NCI-H187 (cell line): ENCODE data around the gene TPD52L2.
"Not testable (repeated sequence)": the region's sequence is repeated elsewhere in the genome, so short reads cannot be mapped to it uniquely, and the experiment has no call there.

ENCODE experiments used
- DNase-seq, 2 experiments: peaks; one replicate each; lab custom pipeline; 2025; lab: John Stamatoyannopoulos, UW

The TPD52L2 gene

DNA sequence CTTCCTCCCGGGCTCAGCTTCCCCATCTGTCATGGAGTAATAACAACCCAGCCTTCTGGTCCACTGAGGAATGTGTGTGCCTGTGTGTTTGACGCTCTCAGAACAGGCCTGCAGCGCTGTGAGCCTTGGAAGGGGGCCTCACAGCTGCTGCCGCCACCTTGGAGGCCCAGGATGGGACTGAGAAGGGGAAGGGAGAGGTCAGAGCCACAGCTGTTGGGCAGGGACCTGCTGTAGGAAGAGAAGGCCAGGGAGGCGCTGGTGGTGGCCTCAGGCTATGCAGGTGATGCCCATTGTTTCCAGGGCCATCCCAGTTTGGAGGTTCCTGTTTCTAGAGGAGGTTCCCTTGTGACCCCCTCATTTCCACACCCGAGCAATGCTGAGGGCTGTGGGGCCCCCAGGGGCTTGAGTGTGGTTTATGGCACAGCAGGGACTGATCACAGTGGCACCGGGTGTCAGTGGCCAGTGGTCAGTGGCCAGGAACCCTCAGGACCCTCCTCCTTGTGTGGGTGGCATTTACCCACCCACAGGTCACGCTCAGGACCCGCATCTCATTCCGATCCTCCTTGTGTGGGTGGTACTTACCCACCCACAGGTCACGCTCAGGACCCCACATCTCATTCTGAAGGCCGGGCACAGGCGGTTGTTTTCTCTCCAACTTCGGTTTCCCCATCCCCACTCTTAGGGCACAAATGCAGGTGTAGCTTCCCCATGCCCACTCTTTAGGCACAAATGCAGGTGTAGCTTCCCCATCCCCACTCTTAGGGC is 14.0 kb downstream of the TPD52L2 start:
- no peak for DNase-seq

DNA sequence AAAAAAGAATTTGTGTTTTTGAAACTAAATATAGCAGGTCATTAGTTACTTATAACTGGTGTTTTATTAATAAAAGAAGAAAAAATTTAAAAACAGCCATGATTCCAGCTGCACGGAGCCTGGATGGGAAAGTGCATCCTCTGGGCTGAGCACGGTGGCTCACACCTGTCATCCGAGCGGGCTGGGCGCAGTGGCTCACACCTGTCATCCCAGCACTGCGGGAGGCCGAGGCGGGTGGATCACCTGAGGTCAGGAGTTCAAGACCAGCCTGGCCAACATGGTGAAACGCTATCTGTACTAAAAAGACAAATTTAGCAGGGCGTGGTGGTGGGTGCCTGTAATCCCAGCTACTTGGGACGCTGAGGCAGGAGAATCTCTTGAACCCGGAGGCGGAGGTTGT is 15.8 kb downstream of the TPD52L2 start:
- DNase-seq = not testable (repeated sequence)

DNA sequence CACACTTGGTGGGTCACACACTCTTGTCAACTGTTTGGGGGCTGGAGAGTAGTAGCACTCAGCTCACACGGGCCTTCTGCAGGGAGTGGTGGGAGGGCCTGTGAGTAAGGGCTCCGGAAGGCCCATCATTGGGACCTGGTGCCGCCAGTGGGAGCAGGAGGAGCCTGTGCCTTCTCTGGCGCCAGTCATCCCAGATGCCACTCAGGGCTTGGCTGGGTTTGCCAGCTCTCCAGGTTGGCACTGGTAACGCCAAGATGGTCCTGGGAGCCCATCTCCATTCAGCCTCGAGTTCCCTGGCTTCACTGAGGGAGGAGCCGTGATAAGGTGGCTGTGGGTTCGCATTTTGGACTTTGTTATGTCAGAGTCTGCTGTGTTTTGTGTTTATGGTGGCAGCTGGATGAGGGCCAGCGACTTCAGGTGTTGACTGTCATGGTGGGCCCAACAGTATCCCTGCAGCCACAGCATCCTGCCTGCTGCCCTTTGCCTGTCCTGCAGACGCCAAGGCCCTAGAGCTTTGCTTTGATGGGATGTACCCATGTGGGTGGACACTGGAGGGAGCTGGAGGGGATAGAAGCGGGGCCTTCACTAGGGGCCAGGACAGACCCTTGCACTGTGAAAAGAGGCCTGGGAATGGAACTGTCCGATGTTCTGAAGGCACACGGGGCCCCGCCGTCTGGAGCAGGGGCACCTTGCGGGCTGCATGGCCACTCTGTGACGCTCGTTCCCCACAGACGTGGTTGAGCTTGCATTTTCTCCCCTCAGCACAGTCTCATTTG is 16.6 kb downstream of the TPD52L2 start:
- DNase-seq = no peak

DNA sequence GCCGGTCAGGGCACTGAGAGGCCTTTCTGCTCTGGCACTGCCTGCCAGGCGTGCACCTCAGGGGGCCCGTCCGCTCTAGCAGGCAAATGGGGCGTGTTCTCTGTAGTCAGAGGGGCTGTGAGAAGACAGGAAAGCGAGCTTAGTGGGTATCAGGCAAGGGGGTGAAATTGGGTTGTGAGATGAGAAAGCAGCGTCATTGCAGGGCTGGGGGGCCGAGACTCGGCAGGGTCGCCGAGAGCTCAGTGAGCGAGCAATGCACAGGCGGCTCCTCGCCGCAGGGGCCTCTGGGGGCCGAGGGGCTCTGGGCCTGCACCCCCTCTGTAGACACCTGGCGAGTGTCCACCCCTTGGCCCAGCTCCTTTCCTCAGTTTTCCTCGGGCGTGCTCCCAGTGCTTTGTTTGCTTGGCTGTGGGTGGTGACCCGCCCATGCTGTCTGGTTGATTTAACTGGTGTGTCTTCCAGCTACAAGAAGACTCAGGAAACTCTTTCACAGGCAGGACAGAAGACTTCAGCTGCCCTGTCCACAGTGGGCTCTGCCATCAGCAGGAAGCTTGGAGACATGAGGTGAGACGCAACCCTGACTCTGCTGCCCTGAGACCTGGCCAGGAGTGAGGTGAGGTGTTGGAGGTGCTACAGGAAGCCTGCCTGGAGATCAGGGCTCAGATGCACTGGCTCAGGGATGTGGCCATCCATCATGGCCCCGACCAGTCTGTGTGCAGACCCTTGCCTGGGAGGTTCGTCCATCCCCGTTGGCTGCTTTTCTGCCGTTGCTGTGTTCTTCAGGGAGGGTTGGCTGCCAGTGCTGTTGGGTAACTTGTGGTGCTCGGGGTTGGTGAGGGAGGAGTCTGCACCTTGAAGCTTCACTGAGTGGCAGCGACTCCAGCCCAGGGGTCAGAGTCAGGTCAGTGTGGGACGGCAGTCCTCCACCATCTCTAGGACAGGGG is 17.5 kb downstream of the TPD52L2 start:
- DNase-seq = no peak

DNA sequence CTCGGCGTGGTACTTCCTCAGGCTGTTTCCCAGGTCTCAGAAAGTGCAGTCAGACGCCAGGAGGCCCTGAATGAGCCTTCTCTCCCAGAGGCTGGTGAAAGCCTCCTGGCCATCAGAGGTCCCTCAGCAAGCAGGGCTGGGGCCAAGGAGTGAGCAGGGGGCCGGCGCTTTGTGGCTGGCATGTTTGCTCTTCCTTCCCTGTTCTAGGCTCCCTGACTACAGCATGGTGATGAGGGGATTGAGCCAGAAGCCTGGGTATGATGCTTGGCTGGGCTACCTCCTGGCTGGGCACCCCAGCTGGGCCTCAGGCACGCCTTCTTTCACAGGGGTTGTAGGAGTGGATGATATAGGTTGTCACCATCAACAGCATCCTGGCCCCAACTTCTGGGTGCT is 18.1 kb downstream of the TPD52L2 start:
- no peak for DNase-seq

DNA sequence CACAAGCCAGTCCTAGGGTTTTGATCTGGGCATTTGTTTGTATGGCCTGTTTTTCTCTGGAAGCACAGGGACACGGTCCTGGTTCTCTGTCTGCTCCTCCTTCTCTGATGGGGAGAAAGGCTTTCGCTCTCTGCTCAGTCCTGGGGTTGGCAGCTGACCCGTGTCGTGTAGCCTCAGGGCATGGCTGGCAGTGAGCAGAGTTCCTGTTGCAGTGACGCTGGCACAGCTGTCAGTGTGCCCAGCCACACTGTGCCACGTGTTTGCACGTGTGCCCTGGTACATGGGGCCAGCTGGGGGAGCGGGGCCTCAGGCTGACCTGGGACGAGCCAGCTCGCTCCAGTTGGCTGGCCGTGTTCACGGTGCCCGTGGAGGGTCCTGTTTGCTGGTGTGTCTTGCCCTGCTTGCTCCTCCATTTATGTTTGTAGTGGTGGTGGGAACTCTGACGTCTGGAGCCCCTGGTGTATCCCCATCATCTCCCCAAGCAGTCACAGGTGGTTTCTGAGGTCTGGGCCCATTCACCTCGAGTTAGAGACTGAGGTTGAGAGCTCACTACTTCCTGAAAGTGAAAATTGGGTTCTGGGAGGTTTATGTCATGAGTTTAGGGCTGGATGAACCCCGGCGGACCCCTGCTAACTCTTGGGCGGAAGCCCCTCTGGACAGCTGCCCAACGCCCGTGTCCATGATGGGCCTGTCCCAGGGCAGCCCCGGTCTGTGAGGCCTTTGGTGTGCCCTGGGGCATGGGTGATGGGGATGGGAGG is 19.6 kb downstream of the TPD52L2 start:
- DNase-seq = no peak

DNA sequence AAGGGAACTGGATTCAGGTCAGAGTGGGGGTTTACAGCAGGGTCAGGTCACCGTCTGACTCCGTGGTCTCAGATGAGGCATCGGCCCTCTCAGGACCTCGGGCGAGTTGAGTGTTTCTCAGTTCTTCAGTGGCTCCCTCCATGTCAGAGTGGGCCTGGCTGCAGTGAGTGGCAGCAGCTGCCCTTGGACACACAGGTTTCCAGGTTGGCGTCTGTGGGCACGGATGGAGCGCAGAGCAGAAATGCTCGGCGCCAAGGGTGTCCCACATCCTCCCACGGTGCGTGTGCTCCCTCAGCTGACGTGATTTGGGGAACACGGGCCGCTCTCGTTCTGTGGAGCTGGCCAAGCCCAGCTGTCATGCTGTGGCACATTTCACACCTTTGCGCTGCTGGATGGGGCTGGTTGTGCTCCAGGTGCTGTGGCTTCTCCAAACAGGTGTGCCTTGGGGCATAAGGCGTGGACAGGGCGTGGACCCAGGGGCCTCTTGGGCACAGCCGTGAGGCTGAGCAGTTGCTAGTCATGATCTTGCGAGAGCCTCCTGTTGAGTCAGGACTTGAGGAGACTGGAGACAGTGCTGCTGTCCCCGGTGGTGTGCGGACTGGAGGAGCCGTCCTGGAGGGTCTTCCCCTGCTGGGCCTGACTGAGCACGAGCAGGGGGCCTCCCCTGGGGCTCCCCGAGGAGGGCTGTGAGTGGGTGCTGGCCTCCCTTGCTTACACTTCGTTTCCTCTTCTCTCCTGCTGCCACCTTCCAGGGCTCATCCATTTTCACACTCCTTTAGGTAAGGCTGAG is 20.4 kb downstream of the TPD52L2 start:
- DNase-seq = no peak

DNA sequence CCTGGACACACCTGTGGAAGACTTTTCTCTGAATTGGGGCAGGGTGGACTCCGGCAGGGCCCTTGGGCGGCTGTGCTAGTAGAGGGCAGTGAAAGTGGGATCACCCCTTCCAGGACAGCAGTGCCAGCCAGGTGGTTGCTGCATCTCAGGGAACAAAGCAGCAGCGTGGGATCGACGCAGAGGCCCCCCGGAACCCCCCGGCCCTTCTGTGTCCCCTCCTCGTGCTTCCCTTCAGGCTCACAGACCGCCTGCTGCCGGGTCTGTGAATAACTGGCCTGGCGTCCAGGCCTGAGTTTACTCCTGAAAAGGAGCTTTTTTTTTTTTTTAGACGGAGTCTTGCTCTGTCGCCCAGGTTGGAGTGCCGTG is 21.0 kb downstream of the TPD52L2 start:
- no peak for DNase-seq

DNA sequence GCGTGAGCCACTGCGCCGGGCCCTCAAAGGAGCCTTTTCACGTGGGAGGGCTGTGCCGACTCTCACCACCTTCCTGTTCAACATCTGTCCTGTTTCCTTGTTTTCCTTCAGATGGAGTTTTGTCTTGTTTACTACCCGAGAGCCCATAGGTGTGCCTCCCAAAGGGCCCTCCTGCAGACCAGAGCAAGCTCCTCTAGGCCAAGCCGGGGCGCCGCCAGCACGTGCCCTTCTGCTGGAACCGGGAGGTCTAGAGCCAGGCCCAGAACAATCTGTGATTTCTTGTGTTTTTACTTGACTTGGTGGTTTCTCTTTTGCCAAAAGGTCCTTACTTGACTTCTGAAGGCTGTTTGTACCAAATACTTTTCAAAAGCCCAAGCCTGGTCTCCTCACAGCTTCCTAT is 21.9 kb downstream of the TPD52L2 start:
- DNase-seq = no peak

DNA sequence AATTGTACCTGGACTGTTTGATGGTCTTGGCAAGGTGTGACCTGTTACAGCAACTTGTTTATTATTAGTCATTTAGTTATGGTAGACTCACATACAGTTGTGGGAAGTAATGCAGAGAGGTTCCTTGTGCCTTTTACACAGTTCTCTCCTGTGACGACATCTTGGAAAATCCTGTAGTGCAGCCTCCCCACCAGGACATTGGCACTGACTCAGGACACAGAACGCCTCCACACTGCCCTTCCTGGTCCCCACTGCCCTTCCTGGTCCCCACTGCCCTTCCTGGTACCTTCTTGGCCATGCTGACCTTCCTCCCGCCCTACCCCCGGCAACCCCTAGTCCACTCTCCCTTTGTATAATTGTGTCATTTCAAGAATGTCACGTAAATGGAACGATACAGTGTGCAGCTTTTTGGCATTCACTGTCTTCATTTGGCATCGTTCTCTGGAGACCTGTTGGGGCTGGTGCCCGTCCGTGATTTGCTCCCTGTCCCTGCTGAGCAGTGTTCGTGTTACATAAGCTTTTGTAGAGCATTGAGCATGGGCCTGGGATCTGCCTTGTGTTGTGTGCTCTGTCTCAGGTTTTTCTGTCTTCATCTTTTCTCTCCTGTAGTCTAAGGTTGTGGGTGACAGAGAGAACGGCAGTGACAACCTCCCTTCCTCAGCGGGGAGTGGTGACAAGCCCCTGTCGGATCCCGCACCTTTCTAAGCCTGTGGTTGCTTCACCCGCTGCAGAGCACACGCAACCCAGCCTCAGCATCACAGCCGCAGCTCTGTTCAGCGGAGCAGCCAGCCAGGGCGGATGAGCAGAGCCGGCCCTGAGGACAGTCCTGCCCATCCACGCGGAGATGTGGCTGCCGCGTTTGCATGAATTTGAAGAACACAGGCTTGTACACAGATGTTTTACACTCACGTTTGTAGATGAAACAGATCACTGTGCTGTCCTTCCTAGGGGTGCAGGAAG is 24.5 kb downstream of the TPD52L2 start:
- DNase-seq = no peak

DNA sequence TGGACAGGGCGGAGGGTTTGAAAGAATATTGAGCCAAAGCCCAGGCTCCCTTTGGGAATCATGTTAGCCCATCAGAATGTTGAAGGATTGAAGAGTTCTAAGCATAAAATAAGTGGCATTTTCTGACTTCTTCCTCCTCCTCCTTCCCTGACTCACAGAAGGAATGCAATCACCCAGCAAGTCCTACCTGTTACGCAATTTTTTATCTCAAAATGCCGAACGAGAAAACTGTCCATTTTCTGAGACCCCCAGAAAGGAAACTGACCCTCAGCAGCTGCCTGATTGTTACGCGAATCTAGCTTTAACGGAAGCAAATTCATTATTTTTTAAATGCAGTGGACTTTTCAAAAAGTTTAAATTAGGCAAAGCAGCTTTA is 25.1 kb downstream of the TPD52L2 start:
- no peak for DNase-seq

DNA sequence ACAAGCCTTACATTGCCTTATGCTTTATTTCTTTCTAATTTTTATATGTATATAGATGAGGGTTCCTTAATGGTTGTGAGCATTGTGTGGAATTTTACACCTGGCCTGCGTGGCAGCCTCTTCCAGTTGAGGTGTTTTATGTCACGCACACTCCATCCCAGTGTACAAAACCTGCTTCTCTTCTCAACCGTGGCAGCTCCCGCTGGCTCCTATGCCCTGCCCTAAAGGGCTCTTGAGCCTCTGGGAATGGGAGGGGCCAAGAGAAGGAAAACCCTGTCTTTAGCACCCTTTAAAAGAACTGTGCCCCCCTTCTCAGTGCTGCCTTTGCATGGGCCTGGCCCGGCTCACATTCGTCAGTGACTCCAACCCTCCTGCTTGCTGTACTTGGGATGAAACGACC is 25.5 kb downstream of the TPD52L2 start:
- peak in 1 of 2 experiments; percentile 52 for DNase-seq

DNA sequence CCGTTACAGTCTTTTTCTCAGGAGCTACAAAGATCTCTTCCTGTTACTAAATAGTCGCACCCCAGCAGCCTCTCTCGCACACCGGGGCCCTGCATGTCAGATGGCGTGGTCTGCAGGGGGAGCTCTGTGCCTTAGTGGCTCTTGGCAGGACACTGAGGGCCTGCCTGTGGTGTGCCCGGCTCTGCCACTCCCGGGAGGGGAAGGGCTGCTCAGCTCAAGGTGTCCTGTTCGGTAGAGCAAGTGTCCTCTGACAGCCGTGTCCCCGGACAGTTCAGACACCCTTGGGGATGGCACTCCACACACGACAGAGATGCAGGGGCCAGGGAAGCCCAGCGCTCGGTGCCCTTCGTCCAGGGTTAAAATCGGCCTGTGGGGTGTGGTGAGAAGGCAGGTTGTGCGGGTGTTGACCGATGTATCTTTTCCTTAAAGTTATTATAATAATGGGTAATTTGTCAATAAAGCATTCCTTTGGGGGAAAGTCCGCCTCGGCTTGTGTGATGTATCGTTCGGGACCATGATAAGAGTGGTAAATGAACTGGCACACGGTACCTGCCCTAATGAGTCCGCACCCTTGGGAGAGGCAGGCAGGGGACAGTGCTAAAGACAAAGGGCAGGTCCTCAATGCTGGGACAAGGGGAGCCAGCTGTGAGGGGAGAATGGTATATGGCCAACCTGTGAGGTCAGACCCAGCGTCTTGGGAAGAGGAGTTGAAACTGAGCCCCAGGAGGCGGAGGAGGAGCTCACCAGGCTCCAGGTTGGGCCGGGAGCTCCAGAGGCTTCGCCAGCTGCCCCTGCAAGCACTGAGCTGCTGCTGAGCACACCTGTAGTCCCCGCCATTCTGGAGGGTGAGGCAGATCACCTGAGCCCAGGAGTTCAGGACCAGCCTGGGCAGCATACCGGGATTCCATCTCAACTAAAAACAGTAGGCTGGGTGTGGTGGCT is 26.3 kb downstream of the TPD52L2 start:
- DNase-seq = no peak

DNA sequence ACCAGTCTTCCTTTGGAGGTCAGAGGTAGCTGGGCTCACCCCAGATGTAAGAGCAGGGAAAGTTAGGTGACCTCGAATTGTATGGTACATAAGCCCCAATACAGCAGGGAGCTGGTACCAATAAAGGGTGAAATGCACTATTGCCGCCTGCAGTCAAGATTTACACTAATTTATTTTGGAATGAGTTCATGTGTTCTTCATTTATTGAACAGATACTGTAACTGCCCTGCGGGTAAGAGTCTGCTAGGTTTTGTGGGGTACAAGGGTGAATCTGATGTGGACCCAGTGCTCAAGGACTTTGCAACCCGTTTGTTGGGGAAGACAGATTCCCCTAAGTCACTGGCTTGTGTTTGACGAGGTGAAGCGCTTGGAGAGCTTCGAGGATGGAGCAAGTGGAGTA is 27.3 kb downstream of the TPD52L2 start:
- DNase-seq = no peak

DNA sequence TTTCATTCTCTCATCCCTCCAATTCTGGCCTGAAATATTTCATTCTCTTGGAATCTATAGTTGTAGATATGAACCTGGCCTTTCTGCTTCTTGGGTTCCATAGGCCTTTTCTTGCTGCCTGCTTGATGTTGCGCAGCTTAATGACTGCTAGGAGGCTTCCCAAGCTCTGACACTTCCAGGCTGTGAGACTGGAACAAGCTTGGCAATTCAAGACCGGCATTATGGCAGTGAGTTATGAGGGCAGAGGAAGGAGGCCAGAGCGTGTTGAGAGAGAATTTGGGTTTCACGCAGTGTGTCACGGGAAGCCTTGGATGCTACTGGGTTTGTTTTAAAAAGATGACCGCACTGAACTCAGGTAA is 28.9 kb downstream of the TPD52L2 start:
- DNase-seq = no peak

DNA sequence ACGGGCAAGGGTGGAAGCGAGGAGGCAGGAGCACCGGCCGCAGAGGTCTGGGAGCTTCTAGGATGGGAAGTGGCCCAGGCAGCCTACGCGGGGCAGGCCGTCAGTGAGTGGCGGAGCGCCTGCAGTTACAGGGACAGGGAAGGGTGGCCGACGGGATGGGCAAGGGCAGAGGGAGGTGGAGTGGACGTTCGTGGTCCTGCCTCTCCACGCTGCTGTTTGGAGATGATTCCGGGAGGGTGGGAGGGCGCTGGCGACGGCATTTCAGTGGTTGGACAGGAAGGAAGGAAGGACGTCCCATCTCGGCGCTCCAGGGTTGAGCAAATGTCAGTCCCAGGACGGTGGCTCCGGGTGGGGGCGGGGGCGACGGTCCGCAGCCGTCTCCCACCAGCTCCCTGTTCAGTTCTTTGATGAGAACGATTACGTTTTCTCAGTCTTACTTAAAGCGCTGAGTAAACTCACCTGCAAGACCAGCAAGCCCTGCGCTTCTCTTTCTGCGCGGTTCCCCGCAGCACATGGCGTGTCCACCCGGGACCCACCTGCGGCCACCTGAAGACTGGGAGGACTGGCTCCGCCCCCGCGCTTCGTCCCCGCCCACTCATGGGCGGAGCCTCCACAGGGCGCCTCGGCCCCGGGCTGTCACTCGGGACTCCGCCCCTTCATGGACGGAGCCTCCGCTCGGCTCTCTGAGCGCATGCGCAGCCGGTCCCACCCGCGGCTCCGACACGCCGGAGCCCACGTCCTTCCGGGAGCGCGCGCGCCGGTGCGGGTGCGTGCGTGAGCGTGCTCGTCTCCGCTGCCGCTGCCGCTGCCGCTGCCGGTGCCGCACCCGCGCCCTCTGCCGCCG is 29.5 kb downstream of the TPD52L2 start, which contains the start of gene DNAJC5:
Gene DNAJC5, plus strand, starts transcription at position 769 of the 844 bp plus-strand sequence. CDS start 33,220 bp downstream, outside the sequence.
- peak; percentile 97 for DNase-seq

DNA sequence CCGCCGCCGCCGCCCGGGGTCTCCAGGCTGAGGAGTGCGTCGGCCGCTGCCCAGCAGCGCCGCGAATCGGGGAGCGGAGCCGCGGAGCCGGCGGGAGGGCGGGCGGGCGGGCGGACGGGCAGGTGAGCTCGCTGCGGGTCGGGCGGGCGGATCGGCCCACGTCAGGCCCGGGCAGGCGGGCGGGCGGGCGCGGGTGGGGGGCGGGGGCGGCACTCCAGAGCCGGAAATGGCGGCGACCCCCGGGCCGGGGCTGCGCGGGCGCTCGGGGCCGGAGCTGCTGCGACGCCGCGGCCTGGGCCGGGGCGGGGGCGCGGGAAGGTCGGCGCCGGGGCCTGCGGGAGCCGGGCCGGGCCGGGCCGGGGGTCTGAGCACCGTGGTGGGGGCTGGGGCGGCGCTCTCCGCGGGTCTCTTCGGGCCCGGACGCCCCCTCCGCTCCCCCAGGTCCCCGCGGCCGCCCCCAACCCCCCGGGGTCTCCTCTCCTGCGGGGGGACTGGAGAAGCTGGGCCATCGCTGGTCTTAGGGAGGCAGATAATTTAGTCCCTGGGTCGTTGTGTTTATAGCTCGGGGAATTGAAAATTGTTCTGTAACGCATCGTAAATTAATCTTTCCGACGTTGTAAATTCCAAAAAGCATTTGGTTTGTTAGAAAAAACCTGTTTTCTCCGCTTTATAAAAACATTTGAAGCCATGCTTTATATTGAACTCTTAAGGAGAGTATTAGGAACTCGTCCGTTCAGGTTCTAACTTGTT is 30.3 kb downstream of the TPD52L2 start:
- no peak for DNase-seq
